Measurements from ENCODE around the gene PLD3.
"Not testable (repeated sequence)": the region's sequence is repeated elsewhere in the genome, so short reads cannot be mapped to it uniquely, and the experiment has no call there.

Gene PLD3

GRCh38 chr19:40366697-40367561, 18.4 kb downstream of the PLD3 start:
- no peaks in the 10 kb centered on the region for H3K9me3 Mint-ChIP-seq
- H3K4me3 Mint-ChIP-seq, result peak overlapping the region; percentile 26
- H3K36me3 Mint-ChIP-seq, result peaks cover 2% of the 10 kb centered on the region
- H3K4me1 Mint-ChIP-seq, result peaks cover 15% of the 10 kb centered on the region
- no peak overlapping the region for H3K27ac Mint-ChIP-seq
- no peaks in the 10 kb centered on the region for H3K27me3 Mint-ChIP-seq

- H3K4me1 Mint-ChIP-seq, result peaks cover 14% of the 10 kb centered on the region
- H3K9me3 Mint-ChIP-seq, result no peaks in the 10 kb centered on the region
- no peak overlapping the region for H3K27ac Mint-ChIP-seq
- H3K27me3 Mint-ChIP-seq, result no peaks in the 10 kb centered on the region
- H3K4me3 Mint-ChIP-seq, result no peak overlapping the region
- H3K36me3 Mint-ChIP-seq, result peaks cover 2% of the 10 kb centered on the region
These were observed 19.3 kb downstream of the PLD3 start for GRCh38 chr19:40367577-40368434.

- Mint-ChIP-seq H3K4me1 (peaks cover 8% of the 10 kb centered on the region), H3K4me3 (no peak overlapping the region), H3K27me3 (no peaks in the 10 kb centered on the region), H3K27ac (no peak overlapping the region), H3K9me3 (no peaks in the 10 kb centered on the region), H3K36me3 (peaks cover 2% of the 10 kb centered on the region)
These were observed 21.3 kb downstream of the PLD3 start for GRCh38 chr19:40369797-40370196.

GRCh38 chr19:40370253-40370652, 21.8 kb downstream of the PLD3 start:
- H3K27ac Mint-ChIP-seq, result not testable (repeated sequence)

GRCh38 chr19:40370997-40371801, 22.7 kb downstream of the PLD3 start:
- Mint-ChIP-seq H3K36me3 (peaks cover 2% of the 10 kb centered on the region), H3K4me3 (no peak overlapping the region), H3K27me3 (no peaks in the 10 kb centered on the region), H3K4me1 (no peaks in the 10 kb centered on the region), H3K27ac (no peak overlapping the region), H3K9me3 (no peaks in the 10 kb centered on the region)

More at GRCh38 chr19:40370253-40370652, 21.8 kb downstream of the PLD3 start:
- not testable (repeated sequence) for H3K27me3 Mint-ChIP-seq, H3K36me3 Mint-ChIP-seq, H3K4me3 Mint-ChIP-seq, H3K9me3 Mint-ChIP-seq, H3K4me1 Mint-ChIP-seq

GRCh38 chr19:40371802-40372122, 23.3 kb downstream of the PLD3 start:
- Mint-ChIP-seq H3K4me1 (no peaks in the 10 kb centered on the region), H3K27ac (no peak overlapping the region), H3K9me3 (no peaks in the 10 kb centered on the region), H3K27me3 (no peaks in the 10 kb centered on the region), H3K36me3 (peaks cover 2% of the 10 kb centered on the region), H3K4me3 (no peak overlapping the region)

- Mint-ChIP-seq H3K9me3 (no peaks in the 10 kb centered on the region), H3K27me3 (no peaks in the 10 kb centered on the region), H3K4me3 (no peak overlapping the region), H3K4me1 (no peaks in the 10 kb centered on the region), H3K36me3 (peaks cover 2% of the 10 kb centered on the region), H3K27ac (no peak overlapping the region)
These were observed 25.6 kb downstream of the PLD3 start for GRCh38 chr19:40374084-40374483.

GRCh38 chr19:40376286-40376862, 27.9 kb downstream of the PLD3 start:
- Mint-ChIP-seq H3K4me1 (no peaks in the 10 kb centered on the region), H3K27ac (no peak overlapping the region), H3K4me3 (no peak overlapping the region), H3K9me3 (no peaks in the 10 kb centered on the region), H3K36me3 (no peaks in the 10 kb centered on the region), H3K27me3 (no peaks in the 10 kb centered on the region)

- Mint-ChIP-seq H3K27me3 (no peaks in the 10 kb centered on the region), H3K4me3 (no peak overlapping the region), H3K36me3 (no peaks in the 10 kb centered on the region), H3K4me1 (no peaks in the 10 kb centered on the region), H3K27ac (no peak overlapping the region), H3K9me3 (no peaks in the 10 kb centered on the region)
These were observed 29.4 kb downstream of the PLD3 start for GRCh38 chr19:40377876-40378385.

- H3K9me3 Mint-ChIP-seq, result no peaks in the 10 kb centered on the region
- no peak overlapping the region for H3K27ac Mint-ChIP-seq
- H3K36me3 Mint-ChIP-seq, result no peaks in the 10 kb centered on the region
- no peaks in the 10 kb centered on the region for H3K27me3 Mint-ChIP-seq
- H3K4me3 Mint-ChIP-seq, result no peak overlapping the region
- no peaks in the 10 kb centered on the region for H3K4me1 Mint-ChIP-seq
These were observed 30.0 kb downstream of the PLD3 start for GRCh38 chr19:40378509-40378908.

GRCh38 chr19:40379446-40380198, 31.1 kb downstream of the PLD3 start:
- no peaks in the 10 kb centered on the region for H3K9me3 Mint-ChIP-seq
- H3K36me3 Mint-ChIP-seq, result no peaks in the 10 kb centered on the region
- H3K4me1 Mint-ChIP-seq, result no peaks in the 10 kb centered on the region
- no peak overlapping the region for H3K27ac Mint-ChIP-seq
- H3K27me3 Mint-ChIP-seq, result no peaks in the 10 kb centered on the region
- H3K4me3 Mint-ChIP-seq, result no peak overlapping the region

- no peaks in the 10 kb centered on the region for H3K9me3 Mint-ChIP-seq
- H3K27me3 Mint-ChIP-seq, result no peaks in the 10 kb centered on the region
- H3K4me1 Mint-ChIP-seq, result no peaks in the 10 kb centered on the region
- no peak overlapping the region for H3K27ac Mint-ChIP-seq
- no peaks in the 10 kb centered on the region for H3K36me3 Mint-ChIP-seq
- H3K4me3 Mint-ChIP-seq, result no peak overlapping the region
These were observed 31.9 kb downstream of the PLD3 start for GRCh38 chr19:40380199-40381037.

- Mint-ChIP-seq H3K36me3 (no peaks in the 10 kb centered on the region), H3K27ac (no peak overlapping the region), H3K4me3 (no peak overlapping the region), H3K9me3 (no peaks in the 10 kb centered on the region), H3K27me3 (no peaks in the 10 kb centered on the region), H3K4me1 (no peaks in the 10 kb centered on the region)
These were observed 32.8 kb downstream of the PLD3 start for GRCh38 chr19:40381321-40381720.

GRCh38 chr19:40383668-40384248, 35.3 kb downstream of the PLD3 start:
- H3K27ac Mint-ChIP-seq, result no peak overlapping the region
- no peak overlapping the region for H3K4me3 Mint-ChIP-seq
- no peaks in the 10 kb centered on the region for H3K27me3 Mint-ChIP-seq
- no peaks in the 10 kb centered on the region for H3K36me3 Mint-ChIP-seq
- no peaks in the 10 kb centered on the region for H3K4me1 Mint-ChIP-seq
- H3K9me3 Mint-ChIP-seq, result no peaks in the 10 kb centered on the region
